Hematopoietic multipotent progenitor cell treated with erythropoietin and hydrocortisone succinate and interleukin-3 and kit ligand, for 8 days (in vitro differentiated cells): ENCODE results near the gene RALY.

ENCODE experiments used
- DNase-seq: peaks from one replicate; pipeline ENCODE4 v3.0.0-alpha.2; 2015

Gene RALY

DNA sequence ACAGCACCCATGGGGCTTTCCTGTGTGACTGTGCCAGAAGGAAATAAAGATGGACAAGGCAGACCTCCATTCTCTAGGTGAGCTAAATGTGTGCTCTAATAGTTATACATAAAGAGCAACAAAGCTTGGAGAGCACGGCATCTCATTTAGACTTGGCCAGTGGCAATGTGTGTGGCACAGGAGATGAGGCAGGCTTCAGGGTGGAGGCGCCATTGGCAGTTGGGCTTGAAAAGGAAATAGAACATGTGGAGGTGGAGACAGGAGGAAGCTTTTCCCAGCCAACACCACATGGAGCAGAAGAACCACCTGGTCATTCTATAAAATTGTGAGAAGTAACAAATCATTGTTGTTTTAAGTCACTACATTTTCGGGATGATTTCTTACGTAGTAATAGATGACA, 3.6 kb upstream of the RALY start:
- DNase-seq: no peak

- no peak for DNase-seq
These were observed 2.2 kb upstream of the RALY start for GRCh38 chr20:33991502-33991901.

DNA sequence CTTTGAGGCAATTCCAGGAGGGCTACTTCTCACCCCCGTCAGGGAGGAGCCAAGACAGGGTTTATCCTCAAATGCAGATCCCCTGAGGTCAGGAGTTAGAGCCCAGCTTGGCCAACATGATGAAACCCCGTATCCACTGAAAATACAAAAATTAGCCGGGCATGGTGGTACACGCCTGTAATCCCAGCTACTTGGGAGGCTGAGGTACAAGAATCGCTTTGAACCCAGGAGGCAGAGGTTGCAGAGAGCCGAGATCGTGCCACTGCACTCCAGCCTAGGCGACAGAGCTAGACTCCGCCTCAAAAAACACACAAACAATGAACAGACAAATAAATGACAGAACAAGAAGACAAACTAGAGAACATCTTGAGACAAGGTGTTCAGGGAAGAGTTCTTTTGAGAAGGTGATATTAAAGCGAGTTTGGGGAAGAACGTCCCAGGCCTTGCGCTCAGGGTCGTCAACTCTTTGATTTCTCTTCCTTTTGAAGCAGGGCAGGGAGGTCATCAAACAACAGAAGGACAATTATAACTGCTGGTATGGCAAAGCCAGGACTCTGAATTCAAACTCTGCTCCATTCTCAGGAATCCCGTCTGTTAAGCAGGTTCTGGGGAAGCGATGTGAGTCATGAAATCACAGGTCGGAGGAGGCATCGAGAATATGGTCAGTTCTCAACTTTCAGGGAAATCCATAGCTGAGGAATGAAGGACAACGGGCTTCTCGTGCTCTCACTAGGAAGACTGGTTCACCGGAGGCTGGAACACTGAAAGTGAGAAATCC, 1.4 kb upstream of the RALY start:
- DNase-seq: no peak

- DNase-seq: peak; percentile 97
These were observed 662 bp upstream of the RALY start for GRCh38 chr20:33992923-33993575.

DNA sequence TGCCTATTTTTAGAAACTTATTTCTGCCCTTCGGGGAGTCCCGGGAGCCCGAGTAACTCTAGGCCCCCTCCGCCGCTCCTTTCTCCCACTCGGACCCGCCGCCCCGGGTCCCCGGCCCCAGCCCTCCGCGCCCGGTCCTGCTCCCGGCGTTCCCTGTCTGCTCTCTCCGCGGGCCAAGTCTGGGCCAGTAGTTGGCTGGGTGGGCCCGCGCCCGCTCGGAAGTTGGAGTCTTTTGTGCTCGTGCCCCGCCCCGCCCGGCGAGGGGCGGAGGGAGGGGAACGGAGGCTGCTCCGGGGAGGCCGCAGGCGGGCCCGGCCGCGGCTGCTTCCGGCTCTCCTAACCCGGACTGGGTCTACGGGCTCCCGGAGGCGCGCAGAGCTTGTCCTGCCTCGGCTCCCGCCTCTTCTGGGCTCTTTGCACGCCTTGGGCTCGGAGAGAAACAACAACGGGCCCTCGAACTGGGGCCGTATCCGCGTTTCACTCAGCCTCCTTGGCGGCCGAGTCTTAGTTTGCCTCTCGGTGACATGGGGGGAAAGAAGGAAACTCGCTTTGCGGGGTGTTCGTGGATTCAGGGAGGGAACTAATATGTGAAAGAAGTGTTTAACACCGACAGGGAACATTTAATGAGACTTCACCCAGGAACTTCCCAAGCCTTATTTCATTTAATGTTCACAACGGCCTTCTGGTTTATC, 657 bp downstream of the RALY start:
- peak; percentile 86 for DNase-seq

DNA sequence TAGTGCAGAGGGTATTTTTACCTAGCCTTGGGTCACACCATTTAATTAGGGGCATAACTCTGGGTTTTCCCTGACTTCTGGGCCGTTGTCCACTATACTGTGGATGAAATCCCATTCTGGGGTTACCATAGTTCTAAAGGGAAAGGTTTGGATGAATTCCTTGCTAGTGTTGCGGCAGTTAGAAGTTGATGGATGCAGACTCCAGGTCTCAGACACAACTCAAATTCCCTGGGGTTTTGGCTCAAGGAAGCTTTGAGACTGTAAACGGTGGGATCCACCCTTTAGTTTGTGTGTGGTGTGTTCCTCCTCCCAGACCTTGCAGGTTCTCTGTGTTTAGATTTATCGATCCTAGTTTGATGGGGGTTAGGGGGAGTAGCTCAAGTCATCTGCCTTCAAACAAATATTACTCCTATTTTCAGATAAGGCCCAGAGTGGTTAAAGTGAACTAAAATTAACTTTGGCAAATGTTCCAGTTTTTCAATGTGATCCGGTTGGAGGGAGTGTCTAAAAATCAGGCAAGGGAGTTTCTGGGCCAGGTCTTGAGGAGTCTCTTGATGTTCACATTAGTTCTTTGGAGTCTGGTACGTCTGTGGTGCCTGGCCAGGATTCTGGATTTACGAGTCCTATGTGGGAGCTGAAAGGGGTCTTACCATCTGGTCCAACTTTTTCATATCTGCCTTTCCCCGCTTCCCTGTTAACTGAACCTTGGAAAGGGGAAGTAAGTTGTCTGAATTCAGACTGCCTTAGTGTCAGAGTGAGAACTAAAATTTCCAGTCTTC, 1.5 kb downstream of the RALY start:
- peak; percentile 35 for DNase-seq

DNA sequence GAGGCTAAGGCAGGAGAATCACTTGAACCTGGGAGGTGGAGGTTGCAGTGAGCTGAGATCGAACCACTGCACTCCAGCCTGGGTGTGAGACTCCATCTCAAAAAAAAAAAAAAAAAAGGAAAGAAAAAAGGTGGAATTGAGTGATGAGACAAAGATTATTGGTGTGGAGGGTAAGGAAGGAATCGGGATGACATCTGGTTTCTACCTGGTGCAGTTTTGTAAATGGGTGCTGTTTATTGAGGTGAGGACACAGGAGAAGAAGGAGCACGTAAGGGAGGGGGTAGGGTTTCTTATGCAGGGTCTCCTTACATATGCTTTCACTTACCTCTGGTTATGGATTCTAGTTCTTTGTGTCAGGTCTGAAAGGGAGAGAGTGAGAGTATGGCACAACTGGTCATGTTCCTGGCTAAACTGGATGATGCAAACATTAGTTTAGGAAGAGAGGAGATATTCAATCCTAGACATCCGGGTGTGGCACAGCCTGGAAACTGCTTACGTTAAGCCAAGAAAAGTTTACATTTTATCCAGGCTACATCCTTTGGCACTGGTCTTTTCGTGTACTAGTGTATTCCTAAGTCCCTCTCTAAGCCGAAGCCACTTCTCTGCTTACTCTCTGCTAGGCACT, 5.4 kb downstream of the RALY start:
- no peak for DNase-seq

- no peak for DNase-seq
These were observed 7.7 kb downstream of the RALY start for GRCh38 chr20:34001378-34001777.

DNA sequence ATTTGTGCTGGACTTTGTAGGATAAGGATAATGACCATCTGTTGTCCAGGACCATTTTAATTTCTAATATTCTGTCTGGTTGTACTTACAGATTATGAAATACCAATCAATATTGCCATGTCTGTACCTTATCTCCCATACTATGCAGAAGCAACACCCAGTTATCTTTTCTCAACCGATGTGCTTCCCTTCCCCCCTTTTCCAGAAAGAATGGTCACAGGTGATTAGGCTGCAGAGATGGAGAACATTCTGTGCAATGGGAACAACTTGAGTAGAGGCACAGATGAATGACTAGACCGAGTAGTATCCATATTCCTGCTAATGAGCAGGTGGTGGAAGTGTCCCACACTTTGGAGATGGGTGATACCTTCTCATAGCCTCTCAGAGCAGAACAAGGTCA, 10.5 kb downstream of the RALY start:
- peak; percentile 46 for DNase-seq

DNA sequence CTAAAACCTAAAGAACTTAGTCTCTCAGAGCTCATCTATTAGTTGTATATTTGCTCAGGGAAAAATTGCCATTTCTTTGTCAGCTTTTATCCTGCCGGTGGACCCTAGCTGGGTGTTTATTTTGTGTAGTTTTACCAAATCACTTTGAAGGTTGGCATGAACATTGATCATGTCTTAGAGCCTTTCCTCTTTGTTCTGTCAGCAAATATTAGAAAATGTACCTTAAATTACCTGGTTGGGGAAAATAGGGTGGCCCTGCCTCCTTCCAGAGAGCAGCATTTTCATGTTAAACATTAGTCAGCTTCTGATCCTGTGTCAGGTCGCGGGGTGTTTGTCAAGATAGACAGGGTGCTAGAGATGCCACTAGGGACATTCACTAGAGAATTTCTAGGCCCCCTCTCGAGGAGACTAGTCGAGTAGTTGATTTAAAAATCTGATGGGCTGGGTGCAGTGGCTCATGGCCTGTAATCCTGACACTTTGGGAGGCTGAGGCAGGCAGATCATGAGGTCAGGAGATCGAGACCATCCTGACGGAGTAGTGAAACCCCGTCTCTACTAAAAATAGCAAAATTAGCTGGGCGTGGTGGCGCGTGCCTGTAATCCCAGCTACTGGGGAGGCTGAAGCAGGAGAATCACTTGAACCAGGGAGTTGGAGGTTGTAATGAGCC, 11.2 kb downstream of the RALY start:
- no peak for DNase-seq

- DNase-seq: no peak
These were observed 12.9 kb downstream of the RALY start for GRCh38 chr20:34006619-34007018.

DNA sequence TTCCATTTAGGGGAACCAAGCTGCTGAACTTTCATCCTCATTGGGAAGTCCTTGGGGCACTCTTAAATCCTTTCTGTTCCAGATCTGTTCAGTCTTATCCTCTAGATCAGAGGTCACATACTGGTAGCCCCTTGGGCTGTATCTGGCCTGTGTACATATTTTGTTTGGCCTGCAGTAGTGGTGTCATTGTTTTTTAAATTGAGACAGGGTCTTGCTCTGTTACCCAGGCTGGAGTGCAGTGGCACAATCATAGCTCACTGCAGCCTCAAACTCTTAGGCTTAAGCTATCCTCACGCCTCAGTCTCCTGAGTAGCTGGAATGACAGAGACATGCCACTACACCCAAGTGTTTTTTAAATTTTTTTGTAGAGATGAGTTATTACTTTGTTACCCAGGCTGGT, 14.8 kb downstream of the RALY start:
- DNase-seq: no peak

GRCh38 chr20:34010405-34010931, 16.8 kb downstream of the RALY start:
- no peak for DNase-seq

DNA sequence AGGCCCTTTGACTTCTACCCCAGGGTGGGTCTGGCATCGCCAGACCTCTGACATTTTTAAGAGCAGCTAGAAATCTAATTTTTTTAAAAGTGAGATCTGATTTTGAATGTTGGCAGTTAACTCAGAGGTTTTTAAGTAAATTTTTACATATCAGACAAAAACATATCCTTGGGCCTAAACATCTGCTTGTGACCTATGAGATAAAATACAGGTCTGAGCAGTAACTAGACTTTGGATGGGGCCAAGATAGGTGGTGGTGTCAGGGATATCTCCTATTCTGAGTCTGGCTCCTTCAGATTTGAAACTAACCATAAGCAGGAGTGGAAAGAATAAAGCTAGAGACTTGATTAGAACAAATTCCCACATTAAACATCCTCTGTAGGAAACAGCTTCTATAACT, 17.6 kb downstream of the RALY start:
- peak; percentile 78 for DNase-seq

GRCh38 chr20:34012330-34012729, 18.6 kb downstream of the RALY start:
- no peak for DNase-seq

- no peak for DNase-seq
These were observed 19.0 kb downstream of the RALY start for GRCh38 chr20:34012735-34013134.

DNA sequence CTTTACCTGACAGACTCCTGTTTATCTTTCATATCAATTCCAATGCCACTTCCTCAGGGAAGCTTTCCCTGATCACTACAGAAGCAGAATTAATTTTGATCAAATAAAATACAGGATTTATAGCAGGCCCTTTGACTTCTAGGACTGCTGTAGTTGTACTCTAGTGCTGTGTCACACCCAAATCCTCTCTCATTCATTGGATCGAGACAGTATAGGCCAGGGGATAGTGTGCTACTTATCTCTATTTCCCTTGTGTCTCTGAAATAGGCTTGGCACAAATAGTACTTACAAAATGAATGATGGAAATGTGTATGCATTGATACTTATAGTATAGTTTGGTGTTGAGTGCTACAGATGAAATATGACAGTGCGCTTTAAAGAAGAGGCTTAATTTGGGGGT, 19.8 kb downstream of the RALY start:
- DNase-seq: peak; percentile 84

DNA sequence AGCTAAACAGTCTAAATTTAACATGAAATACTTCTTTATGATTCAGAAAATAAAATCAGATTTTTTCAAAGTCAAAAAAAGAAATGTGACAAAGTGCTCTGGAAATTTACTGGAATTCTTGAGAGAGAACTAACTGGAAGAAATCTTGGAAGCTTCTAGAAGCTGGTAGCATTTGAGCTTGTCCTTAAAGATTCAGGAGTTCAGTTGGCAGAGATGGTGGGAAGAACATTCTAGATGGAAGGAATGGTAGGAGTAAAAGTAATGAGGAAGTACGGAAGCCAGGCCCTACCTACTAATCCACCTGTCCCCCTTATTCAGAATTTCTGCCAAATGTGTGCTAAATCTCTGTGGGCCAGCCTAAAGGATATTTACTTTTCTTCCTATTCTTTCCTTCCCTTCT, 21.2 kb downstream of the RALY start:
- DNase-seq: no peak

DNA sequence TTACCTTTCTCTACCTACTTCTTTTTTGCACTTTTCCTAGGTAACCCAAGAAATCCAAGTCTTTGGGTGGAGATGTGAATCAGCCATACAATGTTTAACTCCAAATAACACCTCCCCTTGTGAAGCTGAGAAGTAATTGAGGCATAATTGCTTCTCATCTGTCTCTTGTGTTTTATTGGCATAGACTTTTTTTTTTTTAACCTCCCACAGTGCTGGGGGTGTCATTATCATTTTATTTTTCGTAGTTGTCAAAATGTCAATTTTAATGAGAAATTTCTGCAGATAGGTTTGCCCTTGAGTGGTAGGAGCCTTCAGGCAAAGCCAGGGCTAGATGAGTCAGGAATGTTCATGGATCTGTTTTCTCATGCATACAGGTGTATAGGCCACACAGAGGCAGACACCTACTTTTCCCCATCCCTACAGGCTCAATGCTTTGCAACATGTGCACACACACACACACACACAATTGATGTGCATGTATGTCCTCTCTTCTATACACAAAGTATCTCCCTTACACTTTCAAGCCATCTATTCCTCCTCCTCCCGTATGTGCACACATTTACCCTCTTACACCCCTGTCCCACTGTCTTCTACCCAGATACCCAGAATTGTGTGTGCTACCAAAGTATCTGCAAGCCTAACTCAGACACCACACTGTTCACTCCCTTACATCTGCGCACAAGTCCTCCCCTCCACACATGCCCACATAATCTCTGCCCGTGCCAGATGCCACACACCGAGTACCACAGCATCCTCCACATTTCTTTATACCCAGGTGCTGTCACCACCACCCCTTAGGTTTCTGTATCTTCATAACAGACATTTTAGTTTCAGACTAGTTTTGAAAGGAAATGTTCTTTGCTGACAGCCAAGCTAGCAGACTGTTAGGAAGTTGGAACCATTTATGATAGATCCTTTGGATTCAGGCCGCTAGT, 22.0 kb downstream of the RALY start:
- DNase-seq: no peak

GRCh38 chr20:34016736-34017135, 23.0 kb downstream of the RALY start:
- no peak for DNase-seq

- DNase-seq: no peak
These were observed 23.9 kb downstream of the RALY start for GRCh38 chr20:34017610-34018009.
